ENCODE data around the gene TRAPPC2L. TPM values are rescaled to one million over a fixed set of nuclear protein-coding genes. Genes with fewer than 3 reads are reported as not detected.
A peak's percentile ranks its signal among the peaks of the same experiment; 100 is the strongest.

Gene TRAPPC2L
- total RNA-seq, 1 donor from 2014 or later = 50.1 TPM

GRCh38 chr16:88851616-88852015, 5.3 kb upstream of the TRAPPC2L start:
- Histone ChIP-seq H3K36me3 (ENCODE audit: control insufficient read depth, insufficient read depth, low read length) (no peaks in the 10 kb centered on the region), H3K27me3 (ENCODE audit: control insufficient read depth, insufficient read depth, low read length) (no peaks in the 10 kb centered on the region), H3K4me3 (ENCODE audit: low read depth, low read length) (no peak overlapping the region)
- no peak for DNase-seq (ENCODE audit: low read depth)
- no peak for TF ChIP-seq CTCF (IDR thresholded peaks at IDR 0.05; ENCODE audit: insufficient read depth, low read length, poor library complexity, severe bottlenecking)

GRCh38 chr16:88853325-88853941, 3.5 kb upstream of the TRAPPC2L start:
- no peak overlapping the region for H3K4me3 ChIP-seq (ENCODE audit: low read depth, low read length)
- TF ChIP-seq CTCF (IDR thresholded peaks at IDR 0.05; ENCODE audit: insufficient read depth, low read length, poor library complexity, severe bottlenecking) = no peak
- DNase-seq (ENCODE audit: low read depth) = no peak
- no peaks in the 10 kb centered on the region for H3K27me3 ChIP-seq (ENCODE audit: control insufficient read depth, insufficient read depth, low read length)
- no peaks in the 10 kb centered on the region for H3K36me3 ChIP-seq (ENCODE audit: control insufficient read depth, insufficient read depth, low read length)

- no peak for DNase-seq (ENCODE audit: low read depth)
- H3K27me3 ChIP-seq (ENCODE audit: control insufficient read depth, insufficient read depth, low read length) = no peaks in the 10 kb centered on the region
- no peaks in the 10 kb centered on the region for H3K36me3 ChIP-seq (ENCODE audit: control insufficient read depth, insufficient read depth, low read length)
- TF ChIP-seq CTCF (IDR thresholded peaks at IDR 0.05; ENCODE audit: insufficient read depth, low read length, poor library complexity, severe bottlenecking) = no peak
- H3K4me3 ChIP-seq (ENCODE audit: low read depth, low read length) = no peak overlapping the region
Observed at GRCh38 chr16:88854306-88855111, 2.4 kb upstream of the TRAPPC2L start.

GRCh38 chr16:88855176-88855575, 1.8 kb upstream of the TRAPPC2L start:
- DNase-seq (ENCODE audit: low read depth) = no peak
- TF ChIP-seq CTCF (IDR thresholded peaks at IDR 0.05; ENCODE audit: insufficient read depth, low read length, poor library complexity, severe bottlenecking) = no peak
- no peaks in the 10 kb centered on the region for H3K36me3 ChIP-seq (ENCODE audit: control insufficient read depth, insufficient read depth, low read length)
- no peak overlapping the region for H3K4me3 ChIP-seq (ENCODE audit: low read depth, low read length)
- no peaks in the 10 kb centered on the region for H3K27me3 ChIP-seq (ENCODE audit: control insufficient read depth, insufficient read depth, low read length)

GRCh38 chr16:88855736-88856121, 1.2 kb upstream of the TRAPPC2L start:
- DNase-seq (ENCODE audit: low read depth) = no peak
- peak overlapping the region; percentile 57 for H3K4me3 ChIP-seq (ENCODE audit: low read depth, low read length)
- H3K27me3 ChIP-seq (ENCODE audit: control insufficient read depth, insufficient read depth, low read length) = no peaks in the 10 kb centered on the region
- no peak for TF ChIP-seq CTCF (IDR thresholded peaks at IDR 0.05; ENCODE audit: insufficient read depth, low read length, poor library complexity, severe bottlenecking)
- H3K36me3 ChIP-seq (ENCODE audit: control insufficient read depth, insufficient read depth, low read length) = no peaks in the 10 kb centered on the region

Data from kidney epithelial cell (primary cell).